MM.1S (cell line): ENCODE results near the gene NAT16.

ENCODE experiments used
- CTCF ChIP-seq: fragments of 300-600 bp; sonication (generic); IDR thresholded peaks from 2 replicates; pipeline ENCODE4 v1.5.1; 2016; ENCODE audit warnings: antibody characterized with exemption, low read length, mixed read lengths
- EZH2phosphoT487 ChIP-seq: fragments of 300-600 bp; sonication (generic); IDR thresholded peaks from 2 replicates; pipeline ENCODE4 v1.6.1; 2018; ENCODE audit warnings: antibody characterized with exemption, low read length

- TF ChIP-seq CTCF, result no peak
- TF ChIP-seq EZH2phosphoT487, result no peak
These were observed 20.4 kb upstream of the NAT16 start for GRCh38 chr7:101200504-101200861.
